Smooth muscle cell (in vitro differentiated cells): ENCODE results near the gene SMAP2. TPM values are rescaled to one million over a fixed set of nuclear protein-coding genes. Genes with fewer than 3 reads are reported as not detected.

ENCODE experiments used
- DNase-seq: peaks from one replicate; lab custom pipeline; 2025; ENCODE audit not compliant: unreplicated experiment; lab: John Stamatoyannopoulos, UW
- H2AFZ ChIP-seq: fragments of 200-600 bp; sonication (generic); 2 replicates; pipeline ENCODE4 v1.6.0; 2016; ENCODE audit warnings: antibody characterized with exemption, low read depth, mild to moderate bottlenecking
- H3F3A ChIP-seq: fragments of 200-600 bp; sonication (generic); 2 replicates; pipeline ENCODE4 v1.6.0; 2017; ENCODE audit warnings: antibody characterized with exemption, low read depth
- H3K27ac ChIP-seq: fragments of 200-600 bp; sonication (generic); 2 replicates; pipeline ENCODE4 v1.5.1; 2016; ENCODE audit warnings: low read depth, mild to moderate bottlenecking
- H3K27me3 ChIP-seq: fragments of 200-600 bp; sonication (generic); 2 replicates; pipeline ENCODE4 v1.6.1; 2016; ENCODE audit warnings: low read depth, mild to moderate bottlenecking
- H3K36me3 ChIP-seq: fragments of 200-600 bp; sonication (generic); 2 replicates; pipeline ENCODE4 v1.5.1; 2016; ENCODE audit warnings: low read depth
- H3K4me1 ChIP-seq: fragments of 200-600 bp; sonication (generic); 2 replicates; pipeline ENCODE4 v1.5.1; 2016; ENCODE audit warnings: low read depth
- H3K4me2 ChIP-seq: fragments of 200-600 bp; sonication (generic); 2 replicates; pipeline ENCODE4 v1.6.0; 2016; ENCODE audit warnings: mild to moderate bottlenecking
- H3K4me3 ChIP-seq: fragments of 200-600 bp; sonication (generic); 2 replicates; pipeline ENCODE4 v1.5.1; 2016; ENCODE audit warnings: mild to moderate bottlenecking
- H3K79me2 ChIP-seq: fragments of 200-600 bp; sonication (generic); 2 replicates; pipeline ENCODE4 v1.6.0; 2016; ENCODE audit warnings: low read depth, mild to moderate bottlenecking
- H3K9ac ChIP-seq: fragments of 200-600 bp; sonication (generic); 2 replicates; pipeline ENCODE4 v1.6.0; 2016; ENCODE audit warnings: low read depth
- H3K9me3 ChIP-seq: fragments of 200-600 bp; sonication (generic); replicated peaks from 2 replicates; pipeline ENCODE4 v1.5.1; 2016; ENCODE audit warnings: low read depth
- H4K20me1 ChIP-seq: fragments of 200-600 bp; sonication (generic); 2 replicates; pipeline ENCODE4 v1.6.0; 2016; ENCODE audit warnings: low read depth
- CTCF ChIP-seq: fragments of 200-600 bp; sonication (generic); IDR thresholded peaks from 2 replicates; pipeline ENCODE4 v1.5.1; 2017; ENCODE audit warnings: borderline replicate concordance, mild to moderate bottlenecking, antibody characterized with exemption; ENCODE audit not compliant: insufficient read depth, poor library complexity, severe bottlenecking
- WGBS: methylation state at CpG from one replicate; pipeline ENCODE4 v1.1.7; 2016; ENCODE audit warnings: low lambda C conversion rate; 5-methylcytosine and 5-hydroxymethylcytosine counted together
- polyA plus RNA-seq: library from polyadenylated mRNA; unstranded; fragments of >200 nt; fragmentation: Nextera tagmentation; extraction: Ambion mirVana; gene quantifications from 2 replicates; pipeline ENCODE4 v1.2.1, GENCODE V29; 2016
- total RNA-seq: library from RNA; depleted of rRNA; stranded (reverse); fragments of >200 nt; gene quantifications from 2 replicates; pipeline ENCODE4 v1.2.3, GENCODE V29; 2014

Gene SMAP2
- total and polyA plus RNA-seq, 2 experiments from 2014 or later = 18.4 to 29.7 TPM

DNA sequence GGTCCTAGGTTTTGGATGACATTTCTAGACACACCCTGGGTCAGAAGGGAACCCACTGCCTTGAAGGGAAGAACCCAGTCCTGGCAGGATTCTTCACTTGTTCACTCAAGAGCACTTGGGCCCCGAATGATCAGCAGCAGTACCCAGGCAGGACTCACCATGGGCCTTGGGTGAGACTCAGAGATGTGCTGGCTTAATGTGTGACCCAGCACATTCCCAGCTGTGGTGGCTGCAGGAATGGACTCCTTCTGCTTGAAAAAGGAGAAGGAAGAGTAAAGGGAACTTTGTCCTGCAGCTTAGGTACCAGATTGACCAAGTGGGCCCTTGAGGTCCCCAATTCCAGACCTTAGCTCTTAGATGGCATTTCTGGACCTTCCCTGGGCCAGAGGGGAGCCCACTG lies 12.3 kb upstream of the SMAP2 start:
- H3K27ac ChIP-seq = no peak overlapping the region
- no peaks in the 10 kb centered on the region for H3K36me3 ChIP-seq
- no peaks in the 10 kb centered on the region for H3F3A ChIP-seq
- no peak for DNase-seq
- no peak for TF ChIP-seq CTCF
- no peak overlapping the region for H3K4me2 ChIP-seq
- no peak overlapping the region for H3K4me3 ChIP-seq
- H3K9me3 ChIP-seq = peaks cover 16% of the 10 kb centered on the region
- no peak overlapping the region for H2AFZ ChIP-seq
- no peaks in the 10 kb centered on the region for H4K20me1 ChIP-seq
- no peak overlapping the region for H3K9ac ChIP-seq
- no peaks in the 10 kb centered on the region for H3K79me2 ChIP-seq
- WGBS = 88% methylated on average over 1 of the region's 1 CpG
- no peaks in the 10 kb centered on the region for H3K4me1 ChIP-seq
- no peaks in the 10 kb centered on the region for H3K27me3 ChIP-seq

DNA sequence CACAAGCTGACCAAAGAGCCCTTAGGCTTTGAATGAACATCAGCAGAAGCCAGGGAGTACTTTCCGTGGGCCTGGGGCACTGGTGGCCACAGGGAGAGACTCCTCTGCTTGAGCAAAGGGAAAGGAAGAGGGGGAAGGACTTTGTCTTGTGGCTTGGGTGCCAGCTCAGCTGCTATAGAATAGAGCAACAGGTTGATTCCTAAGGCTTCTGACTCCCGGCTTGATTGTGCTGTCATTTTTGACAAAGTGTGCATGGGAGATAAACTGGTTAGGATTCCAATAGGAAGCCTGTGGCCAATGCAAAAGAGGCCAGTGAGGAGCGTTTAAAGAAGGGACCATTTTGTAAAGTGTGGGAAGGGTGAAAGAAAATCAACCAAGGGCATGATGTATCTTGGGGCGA lies 11.9 kb upstream of the SMAP2 start:
- Histone ChIP-seq H2AFZ (no peak overlapping the region), H4K20me1 (no peaks in the 10 kb centered on the region), H3K9me3 (peaks cover 16% of the 10 kb centered on the region), H3K27me3 (no peaks in the 10 kb centered on the region), H3K4me2 (no peak overlapping the region), H3K27ac (no peak overlapping the region), H3K4me1 (no peaks in the 10 kb centered on the region), H3F3A (no peaks in the 10 kb centered on the region), H3K36me3 (no peaks in the 10 kb centered on the region), H3K9ac (no peak overlapping the region), H3K79me2 (no peaks in the 10 kb centered on the region), H3K4me3 (no peak overlapping the region)
- 93% methylated on average over 4 of the region's 4 CpGs for WGBS
- no peak for TF ChIP-seq CTCF
- DNase-seq = no peak

GRCh38 chr1:40362199-40362598 lies 11.3 kb upstream of the SMAP2 start:
- H3K79me2 ChIP-seq = no peaks in the 10 kb centered on the region
- H3F3A ChIP-seq = no peaks in the 10 kb centered on the region
- H3K27ac ChIP-seq = no peak overlapping the region
- DNase-seq = no peak
- no peaks in the 10 kb centered on the region for H3K4me1 ChIP-seq
- H3K4me3 ChIP-seq = no peak overlapping the region
- no peaks in the 10 kb centered on the region for H3K27me3 ChIP-seq
- no peak for TF ChIP-seq CTCF
- H3K9me3 ChIP-seq = peaks cover 16% of the 10 kb centered on the region
- H3K4me2 ChIP-seq = no peak overlapping the region
- H3K36me3 ChIP-seq = no peaks in the 10 kb centered on the region
- WGBS = 91% methylated on average over 2 of the region's 2 CpGs
- no peak overlapping the region for H2AFZ ChIP-seq
- no peaks in the 10 kb centered on the region for H4K20me1 ChIP-seq
- no peak overlapping the region for H3K9ac ChIP-seq

GRCh38 chr1:40362699-40363098 lies 10.8 kb upstream of the SMAP2 start:
- Histone ChIP-seq H4K20me1 (no peaks in the 10 kb centered on the region), H3K4me2 (no peak overlapping the region), H3F3A (no peaks in the 10 kb centered on the region), H3K27me3 (no peaks in the 10 kb centered on the region), H3K27ac (no peak overlapping the region), H3K4me3 (no peak overlapping the region), H3K36me3 (no peaks in the 10 kb centered on the region), H2AFZ (no peak overlapping the region), H3K79me2 (no peaks in the 10 kb centered on the region), H3K4me1 (no peaks in the 10 kb centered on the region), H3K9ac (no peak overlapping the region), H3K9me3 (peaks cover 15% of the 10 kb centered on the region)
- no peak for TF ChIP-seq CTCF
- DNase-seq = no peak
- 43% methylated on average over 2 of the region's 2 CpGs for WGBS
